Prostate gland (tissue), 2 donors: ENCODE data around the gene LRRC55.

Experiments used
- POLR2A ChIP-seq: fragments of 450-650 bp; IDR thresholded peaks from one replicate; pipeline ENCODE4 v1.6.1; 2016; ENCODE audit warnings: antibody characterized with exemption, mild to moderate bottlenecking
- POLR2AphosphoS5 ChIP-seq: sonication (generic); formaldehyde crosslinking; IDR thresholded peaks from one replicate; pipeline ENCODE4 v1.6.1; 2017; ENCODE audit warnings: antibody characterized with exemption
- TF ChIP-seq, protein P1 (sequence below), 4 experiments: fragments of 200-600 bp in 2 of 4; fragments of 450-650 bp in 2 of 4; sonication (generic) in 2 of 4; IDR thresholded peaks; 1 replicate in 3 of 4; 2 replicates in 1 of 4; pipeline ENCODE4 v1.5.1; 2016 to 2019; ENCODE audit warnings: antibody characterized with exemption in 4 of 4, mild to moderate bottlenecking in 2 of 4, moderate library complexity in 2 of 4

DNA sequence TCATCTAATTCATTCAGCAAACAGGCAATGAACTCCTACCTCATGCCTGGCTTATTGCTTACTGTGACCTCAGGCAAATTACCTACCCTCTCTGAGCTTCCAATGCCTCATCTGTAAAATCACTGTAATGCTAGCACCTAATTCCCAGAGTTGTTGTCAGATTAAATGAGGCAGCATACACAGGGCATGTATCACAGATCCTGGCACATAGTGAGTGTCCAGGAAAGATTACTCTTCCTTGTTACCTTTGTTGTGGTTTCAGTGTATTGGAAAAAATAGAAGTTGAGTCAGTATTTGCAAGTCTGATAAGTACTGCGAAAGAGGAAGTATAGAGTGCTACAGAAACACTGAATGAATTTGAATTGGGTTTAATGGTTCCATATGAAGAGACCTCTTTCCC lies 26.4 kb upstream of the LRRC55 start:
- TF ChIP-seq POLR2A (no peak), POLR2AphosphoS5 (no peak)
- TF ChIP-seq, protein P1, sequence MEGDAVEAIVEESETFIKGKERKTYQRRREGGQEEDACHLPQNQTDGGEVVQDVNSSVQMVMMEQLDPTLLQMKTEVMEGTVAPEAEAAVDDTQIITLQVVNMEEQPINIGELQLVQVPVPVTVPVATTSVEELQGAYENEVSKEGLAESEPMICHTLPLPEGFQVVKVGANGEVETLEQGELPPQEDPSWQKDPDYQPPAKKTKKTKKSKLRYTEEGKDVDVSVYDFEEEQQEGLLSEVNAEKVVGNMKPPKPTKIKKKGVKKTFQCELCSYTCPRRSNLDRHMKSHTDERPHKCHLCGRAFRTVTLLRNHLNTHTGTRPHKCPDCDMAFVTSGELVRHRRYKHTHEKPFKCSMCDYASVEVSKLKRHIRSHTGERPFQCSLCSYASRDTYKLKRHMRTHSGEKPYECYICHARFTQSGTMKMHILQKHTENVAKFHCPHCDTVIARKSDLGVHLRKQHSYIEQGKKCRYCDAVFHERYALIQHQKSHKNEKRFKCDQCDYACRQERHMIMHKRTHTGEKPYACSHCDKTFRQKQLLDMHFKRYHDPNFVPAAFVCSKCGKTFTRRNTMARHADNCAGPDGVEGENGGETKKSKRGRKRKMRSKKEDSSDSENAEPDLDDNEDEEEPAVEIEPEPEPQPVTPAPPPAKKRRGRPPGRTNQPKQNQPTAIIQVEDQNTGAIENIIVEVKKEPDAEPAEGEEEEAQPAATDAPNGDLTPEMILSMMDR (IDR thresholded peaks at IDR 0.05), result no peak
